GM19023 (cell line): ENCODE measurements around the gene HSPA12B.

Experiments used
- ATAC-seq: cut with Tn5 transposase; IDR thresholded peaks from one replicate; pipeline ENCODE4 v1.9.1; 2021; ENCODE audit warnings: mild to moderate bottlenecking, moderate library complexity; ENCODE audit not compliant: unreplicated experiment

The HSPA12B gene

DNA sequence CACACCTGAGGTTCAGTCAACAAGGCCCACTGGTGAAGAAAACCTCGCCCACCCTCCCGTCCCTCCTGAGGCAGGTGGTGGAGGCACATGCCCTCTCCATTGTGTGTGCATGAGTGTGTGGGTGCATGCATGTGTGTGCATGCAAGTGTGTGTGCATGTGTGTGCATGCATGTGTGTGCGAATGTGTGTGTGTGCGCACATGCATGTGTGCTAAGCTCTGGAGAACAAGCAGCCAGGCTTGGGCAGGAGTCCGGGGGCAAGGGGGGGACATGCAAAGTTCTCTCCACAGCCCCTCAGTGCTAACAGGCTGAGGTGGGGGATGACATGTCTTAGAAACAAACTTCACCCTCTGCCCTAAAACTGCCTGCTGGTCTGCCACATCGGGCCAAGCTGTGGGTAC is 3.1 kb upstream of the HSPA12B start:
- no peak for ATAC-seq

DNA sequence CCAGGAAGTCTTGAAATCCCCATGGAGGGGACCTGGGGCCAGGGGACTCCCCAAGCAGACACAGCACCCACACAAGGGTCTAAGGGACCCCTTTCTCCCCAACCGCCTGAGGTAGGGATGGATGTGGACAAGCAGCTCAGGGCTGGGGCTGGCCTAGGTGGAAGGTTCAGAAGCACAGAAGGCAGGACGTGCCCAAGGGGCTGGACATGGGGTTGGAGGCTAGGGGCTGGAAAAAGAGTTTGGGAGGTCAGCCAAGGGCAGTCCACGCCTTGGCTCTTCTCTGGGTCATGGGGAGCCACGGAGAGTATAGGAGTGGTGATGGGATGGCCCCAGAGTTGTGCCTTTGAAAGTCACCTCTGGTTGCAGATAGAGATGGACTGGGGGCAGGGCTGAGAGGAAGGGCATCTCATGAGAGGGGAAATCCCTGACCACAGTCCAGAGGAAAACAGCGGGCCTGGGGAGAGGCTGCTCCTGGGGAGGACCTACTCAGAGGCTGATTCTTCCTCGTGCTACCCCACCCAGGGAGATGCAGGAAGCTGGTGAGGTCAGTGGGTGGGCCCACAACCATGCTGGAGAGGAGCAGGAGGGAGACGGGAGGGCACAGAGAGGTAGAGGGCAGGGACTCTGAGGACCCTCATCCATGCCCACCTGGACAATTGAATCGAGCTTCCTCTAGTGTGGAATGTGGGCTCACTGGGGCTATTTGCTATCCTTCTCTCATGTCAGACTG is 2.5 kb upstream of the HSPA12B start:
- ATAC-seq = no peak

DNA sequence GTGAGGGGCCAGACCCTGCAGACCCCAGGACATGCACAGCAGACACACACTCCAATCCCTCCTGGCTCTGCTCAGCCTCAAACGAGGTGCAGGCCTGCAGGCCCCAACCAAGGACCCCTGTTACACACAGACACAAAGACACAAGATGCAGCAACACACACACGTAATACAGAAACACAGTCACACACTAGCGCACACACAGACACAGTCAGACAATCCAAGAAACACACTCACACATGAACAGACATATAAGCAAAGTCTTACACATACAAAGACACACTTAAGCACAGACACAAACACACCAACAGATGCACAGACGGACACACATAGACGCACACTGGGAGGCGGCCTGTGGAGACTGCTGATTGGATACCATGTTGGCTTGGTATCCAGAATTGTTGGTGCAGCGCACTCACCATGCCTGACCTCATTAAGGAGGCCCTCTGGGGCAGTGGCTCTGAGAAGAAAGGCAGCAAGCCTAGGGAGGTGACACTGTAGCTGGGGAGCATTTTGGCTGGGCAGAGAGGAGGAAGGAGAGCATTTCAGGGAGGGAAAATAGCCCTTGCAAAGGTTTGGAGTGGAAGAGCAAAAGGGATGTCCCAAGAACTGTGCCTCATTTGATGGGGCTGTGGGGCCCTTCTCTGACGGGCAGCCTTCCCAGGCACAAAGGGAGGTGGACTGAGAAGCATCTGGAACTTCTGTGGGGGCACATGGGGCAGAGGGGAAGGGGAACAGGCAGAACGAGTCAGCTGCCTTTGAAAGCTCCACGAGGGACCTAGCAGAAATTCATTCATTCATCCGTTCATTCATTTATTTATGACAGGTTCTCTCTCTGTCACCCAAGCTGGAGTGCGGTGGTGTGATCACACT is 1.4 kb upstream of the HSPA12B start:
- no peak for ATAC-seq

DNA sequence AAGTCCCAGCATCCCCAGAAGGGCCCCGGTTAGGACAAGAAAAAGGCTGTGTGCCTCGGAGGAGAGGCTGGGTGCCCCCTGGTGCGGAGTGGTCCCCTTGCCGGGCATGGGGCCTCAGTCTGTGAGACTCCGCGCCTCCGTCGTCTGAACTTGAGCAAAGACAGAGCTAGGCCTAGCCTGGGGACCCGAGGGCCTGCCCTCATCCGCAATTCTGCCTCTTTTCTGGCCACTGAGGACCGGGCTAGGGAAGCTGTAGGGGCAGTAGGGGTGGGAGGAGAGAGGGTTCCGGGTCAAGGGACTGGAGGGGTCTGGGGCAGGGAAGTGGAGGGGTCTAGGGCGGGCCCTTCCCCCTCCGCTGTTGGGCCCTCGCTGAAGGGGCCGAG is 550 bp upstream of the HSPA12B start:
- ATAC-seq = no peak

DNA sequence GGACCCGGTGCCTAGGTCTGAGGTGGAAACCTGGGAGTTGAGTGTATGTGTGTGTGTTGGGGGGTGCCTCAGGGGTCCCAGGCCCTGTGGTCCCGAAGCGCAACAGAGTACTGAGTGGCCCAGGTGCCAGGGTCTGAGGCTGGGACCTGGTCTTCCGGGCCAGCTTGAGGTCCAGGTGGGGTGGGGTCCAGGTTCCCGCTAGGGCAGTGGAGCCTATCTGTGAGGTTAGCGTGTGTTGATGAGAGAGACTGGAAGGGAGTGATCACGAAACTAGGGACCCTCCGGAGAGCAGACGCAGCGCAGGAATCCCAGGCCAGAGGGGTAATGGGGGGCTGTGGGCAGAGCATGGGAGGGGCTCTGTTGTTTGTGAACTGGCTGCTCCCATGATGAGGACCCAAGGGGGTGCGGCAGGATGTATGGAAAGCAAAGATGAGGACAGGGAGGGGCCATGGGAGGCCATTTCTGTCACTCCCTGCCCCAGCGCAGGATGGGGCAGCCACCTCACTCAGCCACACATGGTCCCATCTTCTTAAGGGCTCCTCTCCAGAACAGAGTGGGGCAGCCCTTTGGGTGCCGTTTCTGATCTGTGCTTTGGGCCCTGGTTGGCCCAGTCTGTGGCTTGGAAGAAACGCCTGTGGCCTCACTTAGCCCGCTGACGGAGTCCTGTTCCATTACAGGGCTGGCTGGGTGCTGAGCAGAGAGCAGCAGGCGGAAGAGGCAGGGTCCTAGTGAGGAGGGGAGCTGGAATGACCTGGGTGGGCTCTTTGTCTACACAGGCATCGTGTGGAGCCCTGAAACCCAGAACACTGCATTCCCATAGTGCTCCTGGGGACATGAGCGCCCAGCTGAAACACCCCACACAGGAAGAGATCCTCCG is 872 bp downstream of the HSPA12B start:
- no peak for ATAC-seq

DNA sequence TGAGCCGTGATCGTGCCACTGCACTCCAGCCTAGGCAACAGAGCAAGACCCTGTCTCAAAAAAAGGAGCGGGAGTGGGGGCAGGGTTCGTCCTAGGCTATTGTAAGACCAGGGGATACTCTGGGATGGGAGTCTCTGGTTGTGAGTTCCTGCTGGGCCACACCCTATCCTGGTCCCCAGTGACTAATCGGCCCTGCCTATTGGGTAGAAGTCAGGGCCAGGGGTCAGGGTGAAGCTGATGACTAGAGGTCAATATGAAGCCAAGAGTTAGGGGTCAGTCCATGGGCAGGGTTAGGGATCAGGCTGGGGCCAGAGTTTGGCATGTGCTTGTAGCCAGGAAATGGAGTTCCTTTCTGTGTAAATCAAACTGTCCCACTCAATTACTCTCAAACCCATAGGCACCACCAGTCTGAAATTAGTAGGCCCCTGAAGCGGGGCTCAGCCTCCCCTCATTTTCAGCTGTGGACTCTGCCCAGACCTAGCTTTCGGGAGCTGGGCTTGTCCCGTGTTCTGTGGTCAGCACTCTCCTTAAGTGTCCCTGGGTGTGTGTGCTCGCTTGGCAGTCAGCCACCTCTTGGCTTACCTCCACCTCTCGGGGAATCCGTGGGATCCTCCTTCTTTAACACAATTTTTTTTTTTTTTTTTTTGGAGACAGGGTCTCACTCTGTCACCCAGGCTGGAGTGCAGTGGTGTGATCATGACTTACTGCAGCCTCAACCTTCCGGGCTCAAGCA is 1.8 kb downstream of the HSPA12B start:
- ATAC-seq = no peak

DNA sequence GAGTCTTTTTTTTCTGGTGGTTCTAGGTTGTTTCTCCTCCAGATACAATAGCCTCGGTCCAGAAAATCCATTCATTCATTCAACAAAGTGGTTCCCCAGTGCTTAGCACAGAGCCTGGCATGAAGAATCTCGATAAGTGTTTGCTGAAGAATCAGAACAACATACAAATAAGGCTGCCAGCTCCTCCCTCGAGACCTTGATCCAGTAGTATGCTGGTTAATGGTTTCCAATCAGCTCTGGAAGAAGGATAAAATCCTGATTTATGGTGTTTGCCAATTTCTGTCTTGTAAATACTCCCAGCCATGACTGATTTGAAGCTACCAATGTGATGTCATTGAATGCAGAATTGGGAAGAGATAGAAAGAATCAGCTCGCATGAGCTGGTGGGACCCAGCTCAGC is 3.3 kb downstream of the HSPA12B start:
- ATAC-seq = no peak

DNA sequence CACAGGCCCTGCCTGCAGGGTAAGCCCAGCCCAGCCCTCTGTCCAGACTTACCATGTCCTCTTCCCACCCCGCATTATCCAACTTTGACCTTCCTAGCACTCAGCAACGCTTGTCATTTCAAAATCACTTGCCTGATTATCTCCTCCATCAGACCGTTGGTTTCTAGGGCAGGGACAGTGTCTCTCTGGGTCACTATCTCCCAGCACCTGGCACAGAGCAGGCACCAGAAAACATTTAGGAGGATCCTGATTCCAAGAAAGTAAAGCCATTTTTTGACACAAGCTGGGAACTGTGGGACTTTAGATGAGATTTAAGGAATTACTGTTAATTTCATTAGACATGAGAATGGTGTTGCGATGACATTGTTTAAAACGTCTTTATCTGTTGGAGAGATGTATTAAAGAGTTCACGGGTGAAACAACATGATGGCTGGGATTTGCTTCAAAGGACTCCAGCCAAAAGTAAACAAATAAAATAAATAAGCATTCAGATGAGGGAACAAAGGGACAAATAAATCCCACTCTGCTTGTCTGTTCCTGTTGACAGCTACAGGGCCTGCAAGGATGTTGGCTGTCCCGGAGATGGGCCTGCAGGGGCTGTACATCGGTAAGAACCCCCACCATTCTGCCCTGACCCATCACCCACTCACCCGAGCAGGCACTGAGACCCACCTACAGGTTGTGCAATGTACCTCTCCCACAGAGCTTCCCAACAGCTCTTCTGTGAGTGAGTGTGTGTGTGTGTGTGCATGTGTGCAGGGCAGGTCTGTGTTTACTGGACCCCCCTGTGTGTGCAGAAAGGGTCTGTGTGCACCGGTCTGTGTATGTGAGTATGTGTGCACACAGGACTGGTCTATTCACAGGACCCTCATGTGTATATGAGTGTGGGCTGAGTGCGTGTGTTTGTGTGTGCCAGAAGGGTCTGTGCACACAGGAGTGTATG is 5.9 kb downstream of the HSPA12B start:
- no peak for ATAC-seq

DNA sequence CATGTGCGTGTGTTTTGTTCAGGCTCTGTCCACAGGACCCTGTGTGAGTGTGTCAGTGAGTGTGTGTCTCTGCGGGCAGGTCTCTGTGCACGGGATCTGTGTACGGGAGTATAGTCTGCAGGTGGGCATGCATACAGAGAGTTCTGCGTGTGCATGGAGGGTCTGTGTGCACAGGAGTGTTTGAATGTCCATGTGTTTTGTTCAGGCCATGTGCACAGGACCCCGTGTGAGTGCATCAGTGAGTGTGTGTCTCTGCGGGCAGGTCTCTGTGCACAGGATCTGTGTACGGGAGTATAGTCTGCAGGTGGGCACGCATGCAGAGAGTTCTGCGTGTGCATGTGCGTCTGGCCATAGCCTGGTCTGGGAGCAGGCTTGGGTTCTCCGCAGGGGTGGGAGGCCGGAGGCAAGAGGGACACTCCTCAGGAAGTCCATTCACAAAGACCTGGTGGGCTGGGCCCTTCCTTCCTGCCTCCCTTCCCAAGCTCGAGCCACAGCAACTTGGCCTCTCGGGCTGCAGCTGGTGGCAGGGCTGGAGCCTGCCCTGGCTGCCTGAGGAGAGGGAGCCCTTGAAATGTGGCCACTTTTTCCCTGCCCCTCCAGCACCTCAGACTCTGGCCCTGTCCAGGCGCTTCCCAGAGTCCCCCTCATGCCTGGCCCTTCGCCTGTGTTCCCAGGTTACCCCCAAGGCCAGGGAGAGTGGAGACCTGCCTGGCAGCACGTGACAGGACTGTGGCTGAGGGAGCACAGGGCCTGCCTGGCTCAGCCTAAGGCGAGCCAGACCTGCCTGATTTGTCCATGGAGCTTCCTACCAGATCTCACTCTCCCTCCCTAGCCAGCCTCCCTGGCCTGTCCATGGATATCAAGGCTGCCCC is 6.8 kb downstream of the HSPA12B start:
- ATAC-seq = no peak

DNA sequence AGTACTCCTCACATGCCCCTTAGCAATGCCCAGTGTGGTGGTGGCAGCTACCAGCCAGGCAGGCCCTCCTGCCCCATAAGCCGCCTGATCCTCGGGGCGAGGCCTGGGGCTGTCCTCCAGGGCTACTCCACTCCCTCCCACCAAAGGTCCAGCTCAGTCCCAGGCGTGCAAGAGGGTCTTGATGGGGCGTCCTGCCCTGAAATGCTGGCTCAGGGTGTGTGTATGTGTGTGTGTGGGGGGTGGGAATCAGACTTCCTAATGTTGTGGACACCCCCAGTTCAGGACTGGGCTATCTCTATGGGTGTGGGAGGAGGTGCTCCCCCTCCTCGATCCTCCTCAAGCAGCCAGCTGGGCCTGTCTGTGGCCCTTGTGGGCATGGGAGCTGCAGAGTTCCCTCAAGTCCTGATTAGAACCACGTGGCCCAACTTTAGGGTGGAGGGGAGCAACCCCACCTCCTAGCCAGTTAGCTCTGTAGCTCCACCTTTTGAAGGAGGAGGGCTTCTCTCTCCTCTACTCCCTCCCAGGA is 7.5 kb downstream of the HSPA12B start:
- no peak for ATAC-seq

DNA sequence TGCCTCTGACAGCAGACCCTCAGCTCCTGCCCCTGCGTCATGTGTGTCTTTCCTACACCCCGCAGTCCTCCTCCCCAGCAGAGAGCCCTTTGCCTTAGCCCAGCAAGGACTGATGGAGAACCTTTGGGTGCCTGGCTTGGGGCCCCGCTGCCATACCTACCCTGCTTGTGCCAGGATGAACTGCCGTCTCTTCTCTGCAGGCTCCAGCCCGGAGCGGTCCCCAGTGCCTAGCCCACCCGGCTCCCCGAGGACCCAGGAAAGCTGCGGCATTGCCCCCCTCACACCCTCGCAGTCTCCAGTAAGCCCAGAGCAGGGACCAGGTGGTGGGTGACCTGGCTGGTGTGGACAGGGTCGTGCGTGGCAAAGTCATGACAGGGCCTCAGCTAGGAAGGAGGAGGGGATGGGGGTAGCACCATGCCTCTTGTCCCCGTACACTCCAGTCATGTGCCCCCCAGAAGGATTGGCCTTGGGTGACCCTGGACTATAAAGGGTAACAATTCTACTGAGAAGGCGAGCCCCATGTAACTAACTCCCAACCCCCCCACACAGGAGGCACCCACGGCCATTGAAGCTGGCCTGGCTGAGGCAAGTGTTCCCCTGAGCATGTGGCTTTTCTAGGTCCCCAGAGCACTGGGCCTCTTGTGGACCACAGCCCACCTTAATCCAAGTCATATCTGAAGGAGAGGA is 8.3 kb downstream of the HSPA12B start:
- no peak for ATAC-seq

DNA sequence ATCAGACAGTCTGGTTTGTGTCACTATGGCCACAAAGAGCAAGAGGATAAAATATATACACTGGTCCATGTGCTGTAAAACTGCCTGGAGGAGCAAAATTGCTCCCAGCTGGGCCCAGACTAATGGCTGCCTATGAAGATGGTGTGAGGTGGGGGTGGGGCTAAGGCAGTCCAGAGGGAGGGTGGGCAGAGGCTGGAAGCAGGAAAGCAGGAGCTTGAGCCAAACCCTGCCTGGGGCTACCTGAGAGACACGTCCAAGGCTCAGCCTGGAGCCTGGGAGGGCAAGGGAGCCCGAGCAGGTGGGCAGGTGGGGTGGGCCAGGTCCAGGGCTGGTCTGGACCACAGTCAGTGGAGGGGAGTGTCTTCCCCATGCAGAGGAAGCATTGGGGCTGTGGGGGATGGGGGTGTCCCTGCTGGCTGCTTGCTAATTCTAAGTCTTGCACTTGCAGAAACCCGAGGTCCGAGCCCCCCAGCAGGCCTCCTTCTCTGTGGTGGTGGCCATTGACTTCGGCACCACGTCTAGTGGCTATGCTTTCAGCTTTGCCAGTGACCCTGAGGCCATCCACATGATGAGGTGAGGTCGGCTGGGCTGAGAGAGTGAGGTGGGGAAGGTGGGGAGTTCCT is 9.5 kb downstream of the HSPA12B start:
- ATAC-seq = no peak

DNA sequence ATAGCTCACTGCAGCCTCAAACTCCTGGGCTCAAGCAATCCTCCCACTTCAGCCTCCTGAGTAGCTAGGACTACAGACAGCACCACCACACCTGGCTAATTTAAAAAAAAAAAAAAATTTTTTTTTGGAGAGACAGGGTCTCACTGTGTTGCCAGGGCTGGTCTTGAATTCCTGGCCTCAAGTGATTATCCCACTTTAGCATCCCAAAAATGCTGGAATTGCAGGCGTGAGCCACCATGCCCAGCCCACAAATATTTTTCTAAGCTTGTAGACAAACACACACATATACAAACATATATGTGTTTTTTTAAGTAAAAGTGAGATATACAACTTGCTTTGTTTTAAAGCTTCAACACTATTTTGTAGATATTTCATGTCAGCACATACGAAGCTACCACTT is 10.8 kb downstream of the HSPA12B start:
- ATAC-seq = no peak

DNA sequence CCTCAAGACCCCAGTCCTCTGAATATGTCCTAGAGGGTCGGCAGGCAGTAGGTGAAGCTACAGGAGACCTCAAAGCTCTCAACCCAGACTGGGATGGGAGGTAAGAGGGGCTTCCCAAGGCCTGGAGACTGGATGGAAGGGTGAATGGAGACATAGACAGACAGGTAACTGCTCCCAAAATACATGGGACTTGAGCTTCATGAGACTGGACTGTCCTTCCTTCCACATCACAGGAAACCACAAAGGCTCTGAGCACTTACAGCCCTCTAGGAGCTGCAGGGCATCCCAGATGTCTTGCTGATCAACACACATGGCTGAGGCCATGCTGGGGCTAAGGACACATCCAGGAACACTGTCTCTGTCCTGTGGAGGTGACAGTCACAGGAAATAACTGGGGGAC is 11.6 kb downstream of the HSPA12B start:
- ATAC-seq = no peak

DNA sequence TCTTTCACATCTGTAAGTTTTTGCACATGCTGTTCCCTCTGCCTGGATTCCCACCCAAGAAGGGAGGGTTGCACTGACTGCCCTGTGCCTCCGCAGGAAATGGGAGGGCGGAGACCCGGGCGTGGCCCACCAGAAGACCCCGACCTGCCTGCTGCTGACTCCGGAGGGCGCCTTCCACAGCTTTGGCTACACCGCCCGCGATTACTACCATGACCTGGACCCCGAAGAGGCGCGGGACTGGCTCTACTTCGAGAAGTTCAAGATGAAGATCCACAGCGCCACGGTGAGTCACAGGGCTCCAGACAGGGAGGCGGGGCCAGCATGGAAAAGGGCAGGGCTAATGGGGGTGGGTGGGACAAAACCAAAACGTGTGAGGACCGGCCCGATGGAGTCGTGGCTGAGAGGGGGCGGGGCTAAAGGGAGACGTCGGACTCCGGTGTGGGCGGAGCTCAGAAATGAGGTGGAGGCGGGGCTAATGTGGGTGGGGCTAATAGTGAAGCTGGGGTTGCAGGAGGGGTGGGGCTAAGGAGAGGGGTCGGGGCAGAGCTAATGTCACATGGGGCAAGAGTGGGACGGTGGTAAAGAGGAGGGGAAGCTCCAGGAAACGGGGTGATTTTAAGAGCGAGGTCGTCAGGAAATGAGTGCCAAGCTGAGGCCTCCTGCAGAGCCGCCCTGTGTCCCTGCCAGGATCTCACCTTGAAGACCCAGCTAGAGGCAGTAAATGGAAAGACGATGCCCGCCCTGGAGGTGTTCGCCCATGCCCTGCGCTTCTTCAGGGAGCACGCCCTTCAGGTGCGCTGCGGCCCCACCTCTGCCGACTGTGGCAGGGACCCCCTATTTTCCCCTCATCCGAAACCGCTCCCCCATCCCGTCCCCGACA is 12.6 kb downstream of the HSPA12B start:
- ATAC-seq = no peak

DNA sequence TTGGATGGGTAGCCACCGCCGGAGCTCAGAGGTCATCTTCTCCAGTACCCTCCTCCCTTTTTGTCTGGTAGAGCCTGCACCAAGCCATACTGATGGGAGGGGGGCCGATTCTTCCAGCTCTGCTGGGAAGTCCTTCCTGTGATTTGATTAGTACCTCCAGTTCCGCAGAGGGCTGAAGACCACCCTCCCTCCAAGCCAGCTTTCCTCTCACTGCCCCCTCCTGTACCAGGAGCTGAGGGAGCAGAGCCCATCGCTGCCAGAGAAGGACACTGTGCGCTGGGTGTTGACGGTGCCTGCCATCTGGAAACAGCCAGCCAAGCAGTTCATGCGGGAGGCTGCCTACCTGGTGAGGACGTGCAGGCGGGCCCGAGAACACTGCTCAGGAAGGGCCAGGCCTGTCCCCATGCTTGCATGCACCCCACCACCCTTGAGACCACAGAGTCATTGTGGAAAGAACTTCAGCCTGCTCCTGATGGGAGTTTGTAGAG is 13.2 kb downstream of the HSPA12B start:
- no peak for ATAC-seq
